Testis (tissue), 3 donors: ENCODE data around the gene UBASH3B. TPM values are rescaled to one million over a fixed set of nuclear protein-coding genes. Genes with fewer than 3 reads are reported as not detected.

ENCODE experiments used
- DNase-seq: peaks from one replicate; pipeline ENCODE4 v3.0.0-alpha.2; 2019
- H3K27ac ChIP-seq, 2 donors: fragments of 200-600 bp; sonication (generic); one replicate each; pipeline ENCODE4 v1.5.1; 2019
- H3K27me3 ChIP-seq: fragments of 200-600 bp; sonication (generic); one replicate; pipeline ENCODE4 v1.5.1; 2019
- H3K36me3 ChIP-seq: fragments of 200-600 bp; sonication (generic); one replicate; pipeline ENCODE4 v1.5.1; 2017; ENCODE audit warnings: low read depth; ENCODE audit errors: missing control alignments
- H3K4me1 ChIP-seq: fragments of 200-600 bp; sonication (generic); one replicate; pipeline ENCODE4 v1.5.1; 2019
- H3K4me3 ChIP-seq, 2 donors: fragments of 200-600 bp; sonication (generic); one replicate each; pipeline ENCODE4 v1.5.1; 2017 to 2019
- H3K9me3 ChIP-seq: fragments of 200-600 bp; sonication (generic); one replicate; pipeline ENCODE4 v1.5.1; 2017
- POLR2A ChIP-seq: fragments of 450-650 bp; IDR thresholded peaks from one replicate; pipeline ENCODE4 v1.6.1; 2017; ENCODE audit warnings: antibody characterized with exemption, mild to moderate bottlenecking, moderate library complexity
- WGBS, 2 donors: methylation state at CpG; one replicate each; pipeline ENCODE4 v1.1.5; 2018; 5-methylcytosine and 5-hydroxymethylcytosine counted together
- intact Hi-C: fragments of 100-400 bp; cut with DNase I; formaldehyde crosslinking; loops from one replicate; pipeline ENCODE4 v1.15.1; 2023; ENCODE audit warnings: low total_unique reads
- polyA plus RNA-seq: library from polyadenylated mRNA; stranded (reverse); fragments of 350-450 nt; fragmentation: Illumina TruSeq; extraction: RNeasy Lipid Tissue Mini Kit (QIAGEN cat#74804); gene quantifications from one replicate; pipeline ENCODE4 v1.2.3, GENCODE V29; 2014; ENCODE audit warnings: low read depth, low replicate concordance; ENCODE audit not compliant: insufficient read depth
- total RNA-seq, 2 donors: library from RNA; depleted of rRNA; stranded (reverse); fragments of >200 nt; gene quantifications; one replicate each; pipeline ENCODE4 v1.2.3, GENCODE V29; 2016
- TF ChIP-seq, protein P1 (sequence below), 3 experiments: fragments of 450-650 bp in 2 of 3; fragments of 200-600 bp in 1 of 3; sonication (generic) in 1 of 3; IDR thresholded peaks; one replicate each; pipeline ENCODE4 v1.5.1; 2016 to 2019; ENCODE audit warnings: antibody characterized with exemption in 3 of 3, mild to moderate bottlenecking in 2 of 3, moderate library complexity in 1 of 3

The UBASH3B gene
- total and polyA plus RNA-seq, 3 donors from 2014 or later, result 3.9 to 20.4 (median 14.6) TPM

DNA sequence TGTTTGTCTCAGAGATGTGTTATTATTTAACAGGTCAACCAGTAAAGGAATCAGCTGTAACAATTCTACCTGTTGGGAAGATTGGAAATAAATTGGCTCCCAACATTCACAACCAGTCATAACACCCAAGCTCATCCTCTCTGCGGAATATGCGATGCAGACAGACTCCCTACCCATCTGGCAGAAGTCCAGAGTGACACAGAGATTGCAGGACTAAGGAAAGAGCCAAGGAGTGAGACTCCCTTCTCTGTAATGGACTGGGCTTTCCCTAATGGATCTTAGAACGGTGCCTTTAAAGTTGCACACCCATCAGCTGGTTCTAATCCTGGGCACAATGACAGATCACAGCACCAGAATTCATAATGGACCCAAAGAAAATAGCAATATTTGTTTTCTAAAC lies 27.8 kb upstream of the UBASH3B start:
- no peak for DNase-seq
- H3K4me3 ChIP-seq, result no peak overlapping the region
- TF ChIP-seq, protein P1, sequence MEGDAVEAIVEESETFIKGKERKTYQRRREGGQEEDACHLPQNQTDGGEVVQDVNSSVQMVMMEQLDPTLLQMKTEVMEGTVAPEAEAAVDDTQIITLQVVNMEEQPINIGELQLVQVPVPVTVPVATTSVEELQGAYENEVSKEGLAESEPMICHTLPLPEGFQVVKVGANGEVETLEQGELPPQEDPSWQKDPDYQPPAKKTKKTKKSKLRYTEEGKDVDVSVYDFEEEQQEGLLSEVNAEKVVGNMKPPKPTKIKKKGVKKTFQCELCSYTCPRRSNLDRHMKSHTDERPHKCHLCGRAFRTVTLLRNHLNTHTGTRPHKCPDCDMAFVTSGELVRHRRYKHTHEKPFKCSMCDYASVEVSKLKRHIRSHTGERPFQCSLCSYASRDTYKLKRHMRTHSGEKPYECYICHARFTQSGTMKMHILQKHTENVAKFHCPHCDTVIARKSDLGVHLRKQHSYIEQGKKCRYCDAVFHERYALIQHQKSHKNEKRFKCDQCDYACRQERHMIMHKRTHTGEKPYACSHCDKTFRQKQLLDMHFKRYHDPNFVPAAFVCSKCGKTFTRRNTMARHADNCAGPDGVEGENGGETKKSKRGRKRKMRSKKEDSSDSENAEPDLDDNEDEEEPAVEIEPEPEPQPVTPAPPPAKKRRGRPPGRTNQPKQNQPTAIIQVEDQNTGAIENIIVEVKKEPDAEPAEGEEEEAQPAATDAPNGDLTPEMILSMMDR (IDR thresholded peaks at IDR 0.05), result no peak
- TF ChIP-seq POLR2A, result no peak
- no peaks in the 10 kb centered on the region for H3K36me3 ChIP-seq
- no peaks in the 10 kb centered on the region for H3K9me3 ChIP-seq
- H3K27me3 ChIP-seq, result no peaks in the 10 kb centered on the region
- WGBS, 2 donors, result 68 to 72% methylated on average over 3 of the region's 3 CpGs
- H3K27ac ChIP-seq, result no peak overlapping the region
- intact Hi-C loops, result no loop called here
- H3K4me1 ChIP-seq, result no peaks in the 10 kb centered on the region

DNA sequence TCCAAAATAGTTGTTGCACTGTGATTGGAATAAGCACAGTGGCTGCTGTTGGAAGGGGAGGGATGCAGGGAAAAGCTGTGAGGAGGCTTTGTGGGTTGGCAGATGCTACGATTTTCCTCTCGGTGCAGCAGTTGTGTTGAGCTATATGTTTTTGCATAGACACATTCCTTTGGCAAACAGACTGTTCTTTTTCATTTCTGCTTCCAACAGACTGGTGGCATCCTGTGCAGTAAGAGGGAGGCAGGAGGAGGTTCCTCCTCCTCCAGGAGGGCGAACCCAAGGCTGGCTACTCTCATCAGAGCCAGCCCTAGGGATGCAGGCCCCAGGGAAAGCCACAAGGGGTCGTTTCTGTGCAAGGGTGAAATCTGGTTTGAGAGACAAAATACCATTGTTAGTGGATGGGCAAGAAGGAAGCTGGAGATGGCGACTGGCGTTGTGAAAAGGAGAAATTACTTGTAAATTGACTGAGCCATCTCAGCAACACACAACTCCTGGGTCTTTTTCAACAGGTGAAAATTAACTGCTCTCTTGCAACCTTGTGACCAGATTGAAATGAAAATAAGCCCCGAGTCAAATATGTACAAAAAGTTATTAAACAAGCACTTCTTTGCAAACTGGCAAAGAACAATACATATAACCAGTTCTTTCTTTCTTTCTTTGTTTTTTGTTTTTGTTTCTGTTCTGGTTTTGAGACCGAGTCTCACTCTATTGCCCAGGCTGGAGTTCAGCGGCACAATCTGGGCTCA lies 26.5 kb upstream of the UBASH3B start:
- WGBS, 2 donors, result 48 to 50% methylated on average over 9 of the region's 9 CpGs
- no peaks in the 10 kb centered on the region for H3K27me3 ChIP-seq
- H3K4me3 ChIP-seq, result no peak overlapping the region
- peak; percentile 83 for DNase-seq
- TF ChIP-seq, protein P1 (IDR thresholded peaks at IDR 0.05), result peak; percentile 57 to 72 (median 58)
- no peak for TF ChIP-seq POLR2A
- H3K9me3 ChIP-seq, result no peaks in the 10 kb centered on the region
- H3K27ac ChIP-seq, result no peak overlapping the region
- intact Hi-C loops, result no loop called here
- no peaks in the 10 kb centered on the region for H3K4me1 ChIP-seq
- no peaks in the 10 kb centered on the region for H3K36me3 ChIP-seq

DNA sequence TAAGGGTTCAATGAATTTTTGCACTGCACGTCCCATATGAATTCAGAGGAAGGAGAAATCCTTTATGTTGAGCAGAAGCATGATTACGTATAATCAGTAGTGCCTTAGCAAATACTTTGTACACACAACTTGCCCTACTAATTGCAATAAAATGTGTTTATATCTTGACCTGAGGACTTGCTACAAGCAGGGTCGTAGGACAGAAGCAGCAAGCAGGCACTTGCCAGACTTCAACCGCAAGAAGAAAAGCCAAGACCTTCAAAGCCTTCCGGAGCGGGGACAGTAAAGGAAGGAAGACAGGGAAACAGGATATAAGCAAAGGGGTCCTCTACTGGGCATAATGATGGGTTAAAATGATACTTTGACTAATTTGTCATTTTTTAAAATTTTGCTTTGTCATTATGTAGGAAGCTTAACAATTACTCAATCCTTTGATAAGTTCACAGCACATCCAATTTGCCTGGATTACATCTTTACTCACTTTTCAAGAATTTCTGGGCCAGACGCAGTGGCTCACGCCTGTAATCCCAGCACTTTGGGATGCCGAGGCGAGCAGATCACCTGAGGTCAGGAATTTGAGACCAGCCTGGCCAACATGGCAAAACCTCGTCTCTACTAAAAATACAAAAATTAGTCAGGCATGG lies 23.2 kb upstream of the UBASH3B start:
- Histone ChIP-seq H3K9me3 (no peaks in the 10 kb centered on the region), H3K4me3 (no peak overlapping the region), H3K36me3 (no peaks in the 10 kb centered on the region), H3K27me3 (no peaks in the 10 kb centered on the region), H3K27ac (no peak overlapping the region), H3K4me1 (no peaks in the 10 kb centered on the region)
- no peak for TF ChIP-seq POLR2A
- TF ChIP-seq, protein P1 (IDR thresholded peaks at IDR 0.05), result no peak
- intact Hi-C loops, result loop anchor here (10.0 kb wide), 1 partner anchor 222 kb away; no protein-coding TSS in a partner anchor
- no peak for DNase-seq
- 73 to 88% methylated on average over 11 of the region's 11 CpGs for WGBS, 2 donors

DNA sequence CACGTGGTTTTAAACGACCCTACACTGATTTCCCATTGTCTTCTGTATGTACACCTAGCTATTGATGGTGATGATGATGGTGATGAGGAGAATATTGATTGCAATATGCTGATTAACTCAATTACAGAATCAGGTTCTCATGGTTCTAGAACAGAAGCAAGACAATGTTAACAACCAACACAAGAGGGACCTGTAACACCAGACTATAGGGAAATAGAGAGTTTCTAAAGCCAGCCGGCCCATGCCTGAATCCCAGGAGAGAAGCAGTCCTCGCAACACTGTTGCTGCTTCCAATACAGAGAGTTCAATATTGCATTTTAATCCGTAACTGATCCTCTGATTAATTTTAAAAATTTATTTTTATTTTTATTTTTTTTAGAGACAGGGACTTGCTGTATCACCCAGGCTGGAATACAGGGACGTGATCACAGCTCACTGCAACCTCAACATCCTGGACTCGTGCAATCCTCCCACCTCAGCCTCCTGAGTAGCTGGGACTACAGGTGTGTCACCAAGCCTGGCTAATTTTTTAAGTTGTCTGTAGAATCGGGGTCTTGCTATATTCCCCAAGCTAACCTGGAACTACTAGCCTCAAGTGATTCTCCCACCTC lies 22.2 kb upstream of the UBASH3B start:
- H3K4me1 ChIP-seq, result no peaks in the 10 kb centered on the region
- no peak for TF ChIP-seq POLR2A
- TF ChIP-seq, protein P1 (IDR thresholded peaks at IDR 0.05), result peak; percentile 25 to 61 (median 39)
- H3K36me3 ChIP-seq, result no peaks in the 10 kb centered on the region
- no peak overlapping the region for H3K27ac ChIP-seq
- no peaks in the 10 kb centered on the region for H3K27me3 ChIP-seq
- H3K9me3 ChIP-seq, result no peaks in the 10 kb centered on the region
- intact Hi-C loops, result loop anchor here (10.0 kb wide), 1 partner anchor 221 kb away; no protein-coding TSS in a partner anchor
- no peak overlapping the region for H3K4me3 ChIP-seq
- WGBS, 2 donors, result 45 to 49% methylated on average over 8 of the region's 8 CpGs
- DNase-seq, result peak; percentile 70
